Mesendoderm (in vitro differentiated cells): ENCODE results near the gene GLP1R.

Experiments
- DNase-seq: peaks from one replicate; pipeline ENCODE4 v3.0.0; 2013
- H2AK5ac ChIP-seq: 2 replicates; pipeline ENCODE4 v1.6.1; 2013; ENCODE audit warnings: low read length, inconsistent platforms
- H2BK120ac ChIP-seq: 2 replicates; pipeline ENCODE4 v1.6.1; 2013; ENCODE audit warnings: low read depth, mild to moderate bottlenecking, low read length, moderate library complexity, mixed read lengths
- H2BK15ac ChIP-seq: replicated peaks from 2 replicates; pipeline ENCODE4 v1.6.1; 2013; ENCODE audit warnings: low read depth, mild to moderate bottlenecking, moderate library complexity
- H2BK5ac ChIP-seq: 2 replicates; pipeline ENCODE4 v1.6.1; 2013; ENCODE audit warnings: low read length, inconsistent platforms
- H3K18ac ChIP-seq: 2 replicates; pipeline ENCODE4 v1.6.1; 2013; ENCODE audit warnings: mild to moderate bottlenecking, low read length, mixed read lengths
- H3K23ac ChIP-seq: one replicate; pipeline ENCODE4 v1.6.1; 2013; ENCODE audit warnings: low read length
- H3K27ac ChIP-seq: 2 replicates; pipeline ENCODE4 v1.5.1; 2013; ENCODE audit warnings: low read depth, mild to moderate bottlenecking, inconsistent platforms, low read length, moderate library complexity
- H3K27me3 ChIP-seq: 2 replicates; pipeline ENCODE4 v1.6.1; 2013; ENCODE audit warnings: low read length, control low read depth, mild to moderate bottlenecking, inconsistent platforms; ENCODE audit not compliant: insufficient read depth, poor library complexity
- H3K36me3 ChIP-seq: 2 replicates; pipeline ENCODE4 v1.6.1; 2013; ENCODE audit warnings: low read length, inconsistent platforms; ENCODE audit not compliant: control insufficient read depth, insufficient read depth
- H3K4ac ChIP-seq: one replicate; pipeline ENCODE4 v1.6.1; 2013; ENCODE audit warnings: low read depth, mild to moderate bottlenecking, low read length, moderate library complexity
- H3K4me1 ChIP-seq: 2 replicates; pipeline ENCODE4 v1.6.1; 2013; ENCODE audit warnings: low read depth, low read length, inconsistent platforms; ENCODE audit not compliant: control insufficient read depth
- H3K4me2 ChIP-seq: 2 replicates; pipeline ENCODE4 v1.6.1; 2013; ENCODE audit warnings: low read length
- H3K4me3 ChIP-seq: 2 replicates; pipeline ENCODE4 v1.5.1; 2013; ENCODE audit warnings: mild to moderate bottlenecking, low read length
- H3K56ac ChIP-seq: one replicate; pipeline ENCODE4 v1.6.1; 2013; ENCODE audit warnings: low read length
- H3K79me1 ChIP-seq: 2 replicates; pipeline ENCODE4 v1.6.1; 2013; ENCODE audit warnings: low read length, inconsistent platforms
- H3K79me2 ChIP-seq: 2 replicates; pipeline ENCODE4 v1.6.1; 2013; ENCODE audit warnings: mild to moderate bottlenecking, low read length; ENCODE audit not compliant: control insufficient read depth, insufficient read depth
- H3K9ac ChIP-seq: 2 replicates; pipeline ENCODE4 v1.6.1; 2013; ENCODE audit warnings: low read length, inconsistent platforms
- H4K5ac ChIP-seq: one replicate; pipeline ENCODE4 v1.6.1; 2013; ENCODE audit warnings: low read length
- H4K8ac ChIP-seq: one replicate; pipeline ENCODE4 v1.6.1; 2013; ENCODE audit warnings: low read depth, mild to moderate bottlenecking, control low read depth, low read length, moderate library complexity
- WGBS: extraction: QIAGEN DNeasy Blood & Tissue Kit; methylation state at CpG from one replicate; pipeline ENCODE4 v1.1.7; 2013; ENCODE audit warnings: low lambda C conversion rate, missing lambda C conversion rate; ENCODE audit not compliant: insufficient coverage; ENCODE audit errors: extremely low coverage; 5-methylcytosine and 5-hydroxymethylcytosine counted together

The GLP1R gene

GRCh38 chr6:39100358-39100757 is 51.8 kb downstream of the GLP1R start:
- Histone ChIP-seq H3K4me2 (no peak overlapping the region), H3K9ac (no peak overlapping the region), H2BK5ac (no peak overlapping the region), H3K36me3 (no peaks in the 10 kb centered on the region), H3K4me3 (no peak overlapping the region), H3K23ac (no peak overlapping the region), H3K4ac (no peak overlapping the region), H3K27ac (no peak overlapping the region), H2BK120ac (no peak overlapping the region), H4K5ac (no peak overlapping the region), H3K4me1 (no peaks in the 10 kb centered on the region), H3K79me1 (no peaks in the 10 kb centered on the region), H3K27me3 (no peaks in the 10 kb centered on the region), H3K79me2 (no peaks in the 10 kb centered on the region), H2AK5ac (no peak overlapping the region), H2BK15ac (no peak overlapping the region), H3K56ac (no peak overlapping the region), H4K8ac (no peak overlapping the region), H3K18ac (no peak overlapping the region)
- WGBS = no CpG with 5 or more reads among the region's 3 CpGs
- no peak for DNase-seq

GRCh38 chr6:39102071-39102820 is 53.7 kb downstream of the GLP1R start:
- WGBS = no CpG with 5 or more reads among the region's 12 CpGs
- Histone ChIP-seq H3K4me2 (no peak overlapping the region), H2BK120ac (no peak overlapping the region), H3K18ac (no peak overlapping the region), H3K4me1 (no peaks in the 10 kb centered on the region), H3K27ac (no peak overlapping the region), H4K5ac (no peak overlapping the region), H4K8ac (peak overlapping the region; percentile 13), H2AK5ac (no peak overlapping the region), H3K23ac (no peak overlapping the region), H3K27me3 (no peaks in the 10 kb centered on the region), H3K4ac (no peak overlapping the region), H3K79me1 (no peaks in the 10 kb centered on the region), H3K79me2 (no peaks in the 10 kb centered on the region), H3K56ac (no peak overlapping the region), H2BK5ac (no peak overlapping the region), H3K9ac (no peak overlapping the region), H3K36me3 (no peaks in the 10 kb centered on the region), H2BK15ac (no peak overlapping the region), H3K4me3 (no peak overlapping the region)
- peak; percentile 78 for DNase-seq

- no peak overlapping the region for H2AK5ac ChIP-seq
- H2BK120ac ChIP-seq = no peak overlapping the region
- no peak overlapping the region for H4K8ac ChIP-seq
- H4K5ac ChIP-seq = no peak overlapping the region
- H3K36me3 ChIP-seq = no peaks in the 10 kb centered on the region
- no peaks in the 10 kb centered on the region for H3K79me1 ChIP-seq
- H2BK5ac ChIP-seq = no peak overlapping the region
- no peaks in the 10 kb centered on the region for H3K4me1 ChIP-seq
- DNase-seq = no peak
- WGBS = no CpG with 5 or more reads among the region's 1 CpG
- no peaks in the 10 kb centered on the region for H3K79me2 ChIP-seq
- H3K27me3 ChIP-seq = no peaks in the 10 kb centered on the region
- no peak overlapping the region for H3K27ac ChIP-seq
- no peak overlapping the region for H3K4me3 ChIP-seq
- H3K4me2 ChIP-seq = no peak overlapping the region
- H3K4ac ChIP-seq = no peak overlapping the region
- no peak overlapping the region for H2BK15ac ChIP-seq
- no peak overlapping the region for H3K56ac ChIP-seq
- no peak overlapping the region for H3K23ac ChIP-seq
- H3K18ac ChIP-seq = no peak overlapping the region
- H3K9ac ChIP-seq = no peak overlapping the region
These were observed 54.2 kb downstream of the GLP1R start for GRCh38 chr6:39102821-39103136.

- H3K4me1 ChIP-seq = no peaks in the 10 kb centered on the region
- no peak overlapping the region for H4K5ac ChIP-seq
- no peak overlapping the region for H3K4me3 ChIP-seq
- H2AK5ac ChIP-seq = no peak overlapping the region
- no peaks in the 10 kb centered on the region for H3K79me2 ChIP-seq
- H2BK15ac ChIP-seq = no peak overlapping the region
- no peak overlapping the region for H4K8ac ChIP-seq
- H3K18ac ChIP-seq = no peak overlapping the region
- no peak overlapping the region for H3K4ac ChIP-seq
- no peak overlapping the region for H3K27ac ChIP-seq
- H3K79me1 ChIP-seq = no peaks in the 10 kb centered on the region
- H3K23ac ChIP-seq = no peak overlapping the region
- DNase-seq = no peak
- H2BK120ac ChIP-seq = no peak overlapping the region
- H3K27me3 ChIP-seq = no peaks in the 10 kb centered on the region
- WGBS = no CpG with 5 or more reads among the region's 4 CpGs
- H3K4me2 ChIP-seq = no peak overlapping the region
- no peaks in the 10 kb centered on the region for H3K36me3 ChIP-seq
- no peak overlapping the region for H2BK5ac ChIP-seq
- H3K56ac ChIP-seq = no peak overlapping the region
- H3K9ac ChIP-seq = no peak overlapping the region
These were observed 55.9 kb downstream of the GLP1R start for GRCh38 chr6:39104528-39104927.

GRCh38 chr6:39107034-39107433 is 58.5 kb downstream of the GLP1R start:
- Histone ChIP-seq H3K79me2 (no peaks in the 10 kb centered on the region), H4K5ac (no peak overlapping the region), H3K4me3 (no peak overlapping the region), H2BK15ac (no peak overlapping the region), H2BK5ac (no peak overlapping the region), H3K4me1 (no peaks in the 10 kb centered on the region), H3K36me3 (no peaks in the 10 kb centered on the region), H3K56ac (no peak overlapping the region), H2BK120ac (no peak overlapping the region), H3K27me3 (no peaks in the 10 kb centered on the region), H3K4ac (no peak overlapping the region), H3K23ac (no peak overlapping the region), H2AK5ac (no peak overlapping the region), H3K18ac (no peak overlapping the region), H3K79me1 (no peaks in the 10 kb centered on the region), H4K8ac (no peak overlapping the region), H3K4me2 (no peak overlapping the region), H3K27ac (no peak overlapping the region), H3K9ac (no peak overlapping the region)
- WGBS = no CpG with 5 or more reads among the region's 4 CpGs
- DNase-seq = no peak

- Histone ChIP-seq H2BK5ac (no peak overlapping the region), H3K23ac (no peak overlapping the region), H3K4me3 (no peak overlapping the region), H4K8ac (no peak overlapping the region), H3K27ac (no peak overlapping the region), H2BK120ac (no peak overlapping the region), H2AK5ac (no peak overlapping the region), H3K79me2 (no peaks in the 10 kb centered on the region), H3K4me1 (no peaks in the 10 kb centered on the region), H2BK15ac (no peak overlapping the region), H3K27me3 (no peaks in the 10 kb centered on the region), H3K18ac (no peak overlapping the region), H3K36me3 (no peaks in the 10 kb centered on the region), H3K9ac (no peak overlapping the region), H3K4ac (no peak overlapping the region), H3K56ac (no peak overlapping the region), H4K5ac (no peak overlapping the region), H3K79me1 (no peaks in the 10 kb centered on the region), H3K4me2 (no peak overlapping the region)
- no CpG with 5 or more reads among the region's 2 CpGs for WGBS
- no peak for DNase-seq
These were observed 59.1 kb downstream of the GLP1R start for GRCh38 chr6:39107641-39108040.
